ENCODE results near the gene SCD5.

The SCD5 gene

DNA sequence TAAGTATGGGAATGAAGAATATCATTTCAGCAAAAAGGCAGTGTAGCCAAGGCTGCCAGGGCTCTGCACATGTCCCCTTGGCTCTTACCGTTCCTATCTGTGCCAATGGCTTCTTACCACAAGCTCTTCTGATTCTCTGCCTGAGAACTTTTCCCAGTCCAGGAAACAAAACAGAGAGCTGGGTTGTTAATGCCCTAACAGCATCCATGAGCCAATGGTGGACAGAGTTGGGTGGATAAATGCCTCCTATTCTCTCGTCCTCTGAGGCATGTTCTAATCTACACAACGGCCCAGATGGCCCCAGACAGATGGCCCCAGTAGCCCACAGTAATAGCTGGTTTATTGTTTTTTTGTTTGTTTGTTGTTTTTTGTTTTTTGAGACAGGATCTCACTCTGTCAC is 28.0 kb downstream of the SCD5 start:
- peaks cover 2% of the 10 kb centered on the region for H3K9me3 ChIP-seq (ENCODE audit: severe bottlenecking)
- no peak for DNase-seq
- no peaks in the 10 kb centered on the region for H3K27me3 ChIP-seq (ENCODE audit: insufficient read depth, low read depth, severe bottlenecking)
- H3K36me3 ChIP-seq = no peaks in the 10 kb centered on the region
- no peak overlapping the region for H3K4me3 ChIP-seq (ENCODE audit: low read depth, low read length)
- TF ChIP-seq, protein P1, sequence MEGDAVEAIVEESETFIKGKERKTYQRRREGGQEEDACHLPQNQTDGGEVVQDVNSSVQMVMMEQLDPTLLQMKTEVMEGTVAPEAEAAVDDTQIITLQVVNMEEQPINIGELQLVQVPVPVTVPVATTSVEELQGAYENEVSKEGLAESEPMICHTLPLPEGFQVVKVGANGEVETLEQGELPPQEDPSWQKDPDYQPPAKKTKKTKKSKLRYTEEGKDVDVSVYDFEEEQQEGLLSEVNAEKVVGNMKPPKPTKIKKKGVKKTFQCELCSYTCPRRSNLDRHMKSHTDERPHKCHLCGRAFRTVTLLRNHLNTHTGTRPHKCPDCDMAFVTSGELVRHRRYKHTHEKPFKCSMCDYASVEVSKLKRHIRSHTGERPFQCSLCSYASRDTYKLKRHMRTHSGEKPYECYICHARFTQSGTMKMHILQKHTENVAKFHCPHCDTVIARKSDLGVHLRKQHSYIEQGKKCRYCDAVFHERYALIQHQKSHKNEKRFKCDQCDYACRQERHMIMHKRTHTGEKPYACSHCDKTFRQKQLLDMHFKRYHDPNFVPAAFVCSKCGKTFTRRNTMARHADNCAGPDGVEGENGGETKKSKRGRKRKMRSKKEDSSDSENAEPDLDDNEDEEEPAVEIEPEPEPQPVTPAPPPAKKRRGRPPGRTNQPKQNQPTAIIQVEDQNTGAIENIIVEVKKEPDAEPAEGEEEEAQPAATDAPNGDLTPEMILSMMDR (IDR thresholded peaks at IDR 0.05; ENCODE audit: low read depth, low read length) = no peak
- no peak overlapping the region for H3K27ac ChIP-seq

DNA sequence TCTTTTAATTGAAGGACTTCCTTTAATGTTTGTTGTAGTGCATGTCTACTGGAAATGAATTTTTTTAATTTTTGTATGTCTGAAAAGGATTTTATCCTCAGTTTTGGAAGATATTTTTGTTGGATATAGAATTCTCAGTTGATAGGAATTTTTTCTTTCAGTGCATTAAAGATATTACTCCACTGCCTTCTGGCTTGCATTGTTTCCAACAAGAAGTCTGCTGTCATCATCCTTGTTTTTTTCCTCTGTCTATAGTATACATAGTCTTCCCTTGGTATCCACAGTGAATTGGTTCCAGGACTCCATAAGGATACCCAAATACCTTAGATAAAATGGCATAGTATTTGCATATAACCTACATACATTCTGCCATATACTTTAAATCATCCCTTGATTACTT is 33.5 kb downstream of the SCD5 start:
- DNase-seq = no peak
- Histone ChIP-seq H3K36me3 (no peaks in the 10 kb centered on the region), H3K9me3 (ENCODE audit: severe bottlenecking) (peaks cover 8% of the 10 kb centered on the region), H3K27me3 (ENCODE audit: insufficient read depth, low read depth, severe bottlenecking) (no peaks in the 10 kb centered on the region), H3K4me3 (ENCODE audit: low read depth, low read length) (no peak overlapping the region), H3K27ac (no peak overlapping the region)
- TF ChIP-seq, protein P1 (IDR thresholded peaks at IDR 0.05; ENCODE audit: low read depth, low read length) = no peak

DNA sequence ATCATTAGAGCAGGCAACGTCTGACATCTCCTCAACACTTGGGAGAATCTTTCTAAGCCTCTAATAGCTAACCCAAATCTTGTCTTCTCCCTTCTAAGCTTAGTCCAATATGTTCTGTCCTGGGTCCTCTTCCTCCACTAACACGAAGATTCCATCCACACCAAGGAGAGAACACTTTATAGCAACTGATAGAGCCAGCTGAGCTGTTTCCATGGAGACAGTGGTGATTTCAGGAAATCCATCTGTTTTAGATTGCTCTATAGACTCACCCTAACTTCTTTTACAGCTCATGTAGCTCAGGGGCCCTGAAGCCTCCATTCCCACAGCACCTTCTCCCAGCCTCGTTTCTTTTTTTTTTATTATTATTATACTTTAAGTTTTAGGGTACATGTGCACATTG is 37.4 kb downstream of the SCD5 start:
- Histone ChIP-seq H3K4me3 (ENCODE audit: low read depth, low read length) (no peak overlapping the region), H3K36me3 (no peaks in the 10 kb centered on the region), H3K27me3 (ENCODE audit: insufficient read depth, low read depth, severe bottlenecking) (no peaks in the 10 kb centered on the region), H3K9me3 (ENCODE audit: severe bottlenecking) (peaks cover 8% of the 10 kb centered on the region), H3K27ac (no peak overlapping the region)
- TF ChIP-seq, protein P1 (IDR thresholded peaks at IDR 0.05; ENCODE audit: low read depth, low read length) = no peak
- no peak for DNase-seq

DNA sequence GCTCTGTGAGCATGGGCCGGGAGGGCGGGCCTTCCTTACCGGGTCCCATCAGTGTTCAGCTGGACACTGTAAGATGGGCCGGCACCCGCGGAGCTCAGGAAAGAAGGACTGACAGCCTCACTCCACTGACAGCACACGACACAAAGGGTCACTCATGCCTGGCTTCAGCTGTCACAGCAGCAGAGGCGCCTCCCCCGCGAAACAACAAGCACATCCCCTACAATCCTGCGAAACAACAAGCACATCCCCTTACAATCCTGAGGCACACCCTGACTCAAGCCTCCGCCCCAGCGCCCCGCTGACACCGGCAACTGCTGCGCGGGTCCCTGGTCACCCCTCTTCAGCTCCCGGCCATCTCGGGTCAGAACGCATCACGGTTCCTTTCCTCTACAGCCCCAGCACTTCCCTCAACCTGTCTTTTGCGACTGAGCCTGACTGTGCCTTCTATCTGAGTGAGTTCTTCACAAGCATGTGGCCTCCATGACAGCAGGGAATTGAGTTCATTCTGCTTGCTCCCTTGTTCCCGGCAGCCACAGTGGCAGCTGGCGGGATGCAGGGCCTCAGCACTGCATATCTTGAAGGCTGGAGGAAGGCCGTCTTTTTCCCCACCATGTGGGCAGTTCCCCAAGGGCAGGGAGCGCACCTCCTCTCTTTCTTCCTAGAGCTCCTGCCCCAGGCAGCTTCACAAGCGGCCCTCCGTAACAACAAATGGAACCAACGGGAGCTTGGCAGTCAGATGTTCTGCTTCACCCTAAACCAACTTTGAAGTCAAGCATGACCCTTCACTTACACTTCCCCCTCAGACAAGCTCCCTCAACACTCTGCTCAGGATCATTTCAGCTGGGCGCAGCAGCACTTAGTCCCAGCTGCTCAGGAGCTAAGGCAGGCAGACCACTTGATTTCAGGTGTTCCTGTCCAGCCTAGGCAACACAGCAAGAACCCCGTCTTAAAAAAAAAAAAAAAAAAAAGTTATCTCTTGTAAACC is 39.6 kb downstream of the SCD5 start:
- no peaks in the 10 kb centered on the region for H3K27me3 ChIP-seq (ENCODE audit: insufficient read depth, low read depth, severe bottlenecking)
- DNase-seq = no peak
- H3K9me3 ChIP-seq (ENCODE audit: severe bottlenecking) = no peaks in the 10 kb centered on the region
- H3K4me3 ChIP-seq (ENCODE audit: low read depth, low read length) = no peak overlapping the region
- TF ChIP-seq, protein P1 (IDR thresholded peaks at IDR 0.05; ENCODE audit: low read depth, low read length) = no peak
- H3K27ac ChIP-seq = no peak overlapping the region
- no peaks in the 10 kb centered on the region for H3K36me3 ChIP-seq

DNA sequence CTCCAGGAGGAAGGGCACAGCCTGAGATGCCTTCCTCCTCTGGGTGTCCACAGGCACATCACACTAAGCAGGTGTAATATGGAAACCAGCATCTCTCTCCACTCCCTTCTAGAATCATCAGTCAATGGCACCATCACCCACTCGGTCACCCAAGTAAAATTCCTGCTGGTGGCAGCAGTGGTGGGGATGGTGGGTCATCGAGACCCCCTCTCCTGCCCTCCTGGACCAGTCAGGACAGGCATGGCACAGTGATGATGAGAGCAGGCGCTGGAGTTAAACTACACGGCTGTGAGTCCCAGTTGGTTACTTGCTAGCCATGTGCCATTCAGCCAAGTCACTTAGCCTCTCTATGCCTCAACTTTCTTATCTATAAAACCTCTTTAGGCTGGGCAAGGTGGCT is 42.5 kb downstream of the SCD5 start:
- Histone ChIP-seq H3K9me3 (ENCODE audit: severe bottlenecking) (no peaks in the 10 kb centered on the region), H3K36me3 (no peaks in the 10 kb centered on the region), H3K27me3 (ENCODE audit: insufficient read depth, low read depth, severe bottlenecking) (no peaks in the 10 kb centered on the region), H3K4me3 (ENCODE audit: low read depth, low read length) (no peak overlapping the region), H3K27ac (no peak overlapping the region)
- TF ChIP-seq, protein P1 (IDR thresholded peaks at IDR 0.05; ENCODE audit: low read depth, low read length) = no peak
- no peak for DNase-seq
